Esophagus muscularis mucosa (tissue), 4 donors: Measurements from ENCODE around the gene TPSD1. TPM values are rescaled to one million over a fixed set of nuclear protein-coding genes. Genes with fewer than 3 reads are reported as not detected.

Source experiments
- DNase-seq: peaks from one replicate; pipeline ENCODE4 v3.0.0-alpha.2; 2017; ENCODE audit errors: extremely low spot score
- H3K27ac ChIP-seq, 4 donors: fragments of 200-600 bp; sonication (generic); replicated peaks in 1 of 4; 1 replicate in 3 of 4; 2 replicates in 1 of 4; pipeline ENCODE4 v1.5.1; 2016 to 2019; ENCODE audit warnings: mild to moderate bottlenecking in 1 of 4
- H3K27me3 ChIP-seq, 4 donors: fragments of 200-600 bp; sonication (generic); one replicate each; pipeline versions ENCODE4 v1.5.1 to v1.6.0; 2016 to 2019
- H3K36me3 ChIP-seq, 4 donors: fragments of 200-600 bp; sonication (generic); one replicate each; pipeline ENCODE4 v1.5.1; 2016 to 2019
- H3K4me1 ChIP-seq, 4 donors: fragments of 200-600 bp; sonication (generic); one replicate each; pipeline ENCODE4 v1.5.1; 2016 to 2019
- H3K4me3 ChIP-seq, 4 donors: fragments of 200-600 bp; sonication (generic); 1 replicate in 2 of 4; 2 replicates in 2 of 4; pipeline ENCODE4 v1.5.1; 2016 to 2019; ENCODE audit warnings: mild to moderate bottlenecking in 4 of 4, moderate library complexity in 1 of 4
- H3K9me3 ChIP-seq, 4 donors: fragments of 200-600 bp; sonication (generic); 1 replicate in 3 of 4; 2 replicates in 1 of 4; pipeline ENCODE4 v1.5.1; 2016 to 2019
- CTCF ChIP-seq, 3 experiments: fragments of 200-600 bp in 2 of 3; fragments of 450-650 bp in 1 of 3; sonication (generic) in 2 of 3; IDR thresholded peaks; one replicate each; pipeline ENCODE4 v1.5.1; 2017 to 2019; ENCODE audit warnings: antibody characterized with exemption in 3 of 3, mild to moderate bottlenecking in 2 of 3, moderate library complexity in 1 of 3
- EP300 ChIP-seq: sonication (generic); formaldehyde crosslinking; IDR thresholded peaks from one replicate; pipeline ENCODE4 v1.6.1; 2017; ENCODE audit warnings: antibody characterized with exemption
- POLR2A ChIP-seq: fragments of 450-650 bp; IDR thresholded peaks from one replicate; pipeline ENCODE4 v1.6.1; 2017; ENCODE audit warnings: antibody characterized with exemption, moderate library complexity, mild to moderate bottlenecking, low read depth
- POLR2AphosphoS5 ChIP-seq, 2 donors: sonication (generic); formaldehyde crosslinking; IDR thresholded peaks; one replicate each; pipeline ENCODE4 v1.6.1; 2017; ENCODE audit warnings: antibody characterized with exemption in 2 of 2
- WGBS: methylation state at CpG from one replicate; pipeline ENCODE4 v1.1.5; 2018; 5-methylcytosine and 5-hydroxymethylcytosine counted together
- intact Hi-C: fragments of 100-400 bp; cut with DNase I; formaldehyde crosslinking; loops from one replicate; pipeline ENCODE4 v1.15.1; 2023
- total RNA-seq, 4 donors: library from RNA; depleted of rRNA; stranded (reverse); fragments of >200 nt; gene quantifications; one replicate each; pipeline versions ENCODE4 v1.1.0 to v1.2.1, GENCODE V29; 2016

TPSD1 gene
- total RNA-seq, 4 donors from 2014 or later = 1.7 to 5.3 (median 2.2) TPM

- no peak for TF ChIP-seq EP300
- TF ChIP-seq POLR2AphosphoS5 (IDR thresholded peaks at IDR 0.05) = no peak
- TF ChIP-seq POLR2A = no peak
- TF ChIP-seq CTCF (IDR thresholded peaks at IDR 0.05) = no peak
- Histone ChIP-seq H3K9me3 (no peaks in the 10 kb centered on the region), H3K27ac (no peak overlapping the region)
Observed at GRCh38 chr16:1213796-1214372, 42.0 kb upstream of the TPSD1 start.

GRCh38 chr16:1214719-1215118 is 41.1 kb upstream of the TPSD1 start:
- Histone ChIP-seq H3K4me1 (no peaks in the 10 kb centered on the region), H3K36me3 (peaks cover 3 to 100% (median 95%) of the 10 kb centered on the region in 4 donors), H3K4me3 (no peak overlapping the region), H3K9me3 (no peaks in the 10 kb centered on the region), H3K27ac (no peak overlapping the region), H3K27me3 (no peaks in the 10 kb centered on the region)
- DNase-seq = no peak
- intact Hi-C loops = no loop called here
- no peak for TF ChIP-seq POLR2AphosphoS5 (IDR thresholded peaks at IDR 0.05)
- TF ChIP-seq CTCF (IDR thresholded peaks at IDR 0.05) = no peak
- TF ChIP-seq EP300 = no peak
- TF ChIP-seq POLR2A = no peak
- WGBS = 72% methylated on average over 16 of the region's 16 CpGs

More at GRCh38 chr16:1213796-1214372, 42.0 kb upstream of the TPSD1 start:
- no peaks in the 10 kb centered on the region for H3K27me3 ChIP-seq
- no peak for DNase-seq
- H3K36me3 ChIP-seq = peaks cover 3 to 100% (median 97%) of the 10 kb centered on the region in 4 donors
- 81% methylated on average over 23 of the region's 25 CpGs for WGBS
- intact Hi-C loops = no loop called here
- no peak overlapping the region for H3K4me3 ChIP-seq
- H3K4me1 ChIP-seq = no peaks in the 10 kb centered on the region

DNA sequence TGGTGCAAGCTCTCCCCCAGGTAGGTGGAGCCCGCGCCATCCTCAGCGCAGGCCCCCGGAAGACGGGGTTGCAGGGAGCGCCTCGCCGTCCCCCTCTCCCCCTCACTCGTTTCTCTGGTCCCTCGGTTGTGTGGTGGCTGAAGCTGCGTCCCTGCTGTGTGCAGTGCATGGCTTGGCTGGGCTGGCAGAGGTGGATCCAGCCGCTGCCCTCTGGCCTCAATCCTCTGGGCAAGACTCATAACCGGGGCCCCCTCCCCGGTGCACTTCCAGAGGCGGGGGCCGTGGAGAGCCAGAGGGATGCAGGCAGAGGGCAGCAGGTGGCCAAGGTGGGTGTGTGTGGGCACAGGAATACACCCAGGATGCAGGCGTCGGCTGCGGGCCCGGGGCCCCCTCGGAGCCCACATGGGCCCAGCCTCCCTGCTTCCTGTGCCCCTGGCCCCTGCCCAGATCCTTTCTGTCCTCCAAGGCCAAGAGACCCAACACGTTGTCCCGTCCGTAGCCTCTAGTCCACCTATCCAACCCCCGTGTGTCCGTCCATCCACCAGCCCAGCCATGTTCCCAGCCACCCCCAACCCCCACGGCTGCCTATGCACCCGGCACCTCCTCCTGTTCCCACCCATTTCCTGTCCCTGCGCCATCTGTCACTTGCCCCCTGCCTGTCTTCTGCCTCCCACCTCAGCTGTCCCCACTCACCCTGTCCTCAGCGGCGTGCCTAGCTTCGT is 40.1 kb upstream of the TPSD1 start:
- Histone ChIP-seq H3K4me1 (peaks cover 0 to 3% (median 1%) of the 10 kb centered on the region in 4 donors), H3K4me3 (no peak overlapping the region), H3K9me3 (no peaks in the 10 kb centered on the region), H3K36me3 (peaks cover 3 to 100% (median 96%) of the 10 kb centered on the region in 4 donors), H3K27me3 (no peaks in the 10 kb centered on the region), H3K27ac (no peak overlapping the region)
- DNase-seq = no peak
- intact Hi-C loops = no loop called here
- TF ChIP-seq POLR2AphosphoS5 (IDR thresholded peaks at IDR 0.05) = no peak
- no peak for TF ChIP-seq EP300
- no peak for TF ChIP-seq CTCF (IDR thresholded peaks at IDR 0.05)
- no peak for TF ChIP-seq POLR2A
- WGBS = 77% methylated on average over 11 of the region's 32 CpGs

DNA sequence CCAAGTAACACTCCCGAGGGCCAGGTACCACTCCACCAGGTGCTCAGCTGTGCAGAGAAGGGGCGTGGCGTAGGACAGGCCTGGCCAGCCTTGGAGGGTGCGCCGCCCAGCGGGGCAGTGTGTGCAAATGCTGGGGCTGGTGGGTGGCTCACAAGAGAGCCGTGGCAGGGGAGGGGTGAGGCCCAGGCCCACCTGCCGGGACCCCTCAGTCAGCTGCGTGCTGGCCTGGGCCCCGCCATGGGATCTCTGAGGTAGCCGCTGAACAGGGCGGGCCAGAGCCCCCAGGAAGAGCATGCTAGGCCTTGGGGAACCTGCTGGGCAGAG is 39.6 kb upstream of the TPSD1 start:
- TF ChIP-seq EP300 = no peak
- TF ChIP-seq POLR2AphosphoS5 (IDR thresholded peaks at IDR 0.05) = no peak
- TF ChIP-seq CTCF (IDR thresholded peaks at IDR 0.05) = no peak
- TF ChIP-seq POLR2A = no peak
- H3K27ac ChIP-seq = no peak overlapping the region
- H3K36me3 ChIP-seq = peaks cover 3 to 100% (median 95%) of the 10 kb centered on the region in 4 donors
- no peak for DNase-seq
- peaks cover 0 to 9% (median 4%) of the 10 kb centered on the region in 4 donors for H3K4me1 ChIP-seq
- 79% methylated on average over 7 of the region's 12 CpGs for WGBS
- no peaks in the 10 kb centered on the region for H3K27me3 ChIP-seq
- no peaks in the 10 kb centered on the region for H3K9me3 ChIP-seq
- intact Hi-C loops = no loop called here
- no peak overlapping the region for H3K4me3 ChIP-seq
